Stimulated activated naive CD8-positive, alpha-beta T cell treated with anti-CD3 and anti-CD28 coated beads, Interleukin-15, Interleukin-2, amounts not matched to agents 100 ng/mL and 50 ng/mL, for 24 hours (primary cell): ENCODE results near the gene C4orf50.

Experiments
- H3K27ac Mint-ChIP-seq: one replicate; pipeline ENCODE4 v1.8.0; 2021; ENCODE audit warnings: mild to moderate bottlenecking, mixed read lengths
- H3K27me3 Mint-ChIP-seq: one replicate; pipeline ENCODE4 v1.8.0; 2021; ENCODE audit warnings: mixed read lengths
- H3K36me3 Mint-ChIP-seq: one replicate; pipeline ENCODE4 v1.8.0; 2021; ENCODE audit warnings: low read depth, mixed read lengths
- H3K4me1 Mint-ChIP-seq: one replicate; pipeline ENCODE4 v1.8.0; 2021; ENCODE audit warnings: low read depth, mixed read lengths
- H3K4me3 Mint-ChIP-seq: one replicate; pipeline ENCODE4 v1.8.0; 2021; ENCODE audit warnings: mild to moderate bottlenecking, mixed read lengths
- H3K9me3 Mint-ChIP-seq: one replicate; pipeline ENCODE4 v1.8.0; 2021; ENCODE audit warnings: mixed read lengths

Gene C4orf50

GRCh38 chr4:5889002-5889696 is 129.1 kb downstream of the C4orf50 start:
- Mint-ChIP-seq H3K27ac (no peak overlapping the region), H3K9me3 (no peaks in the 10 kb centered on the region), H3K4me1 (peaks cover 11% of the 10 kb centered on the region), H3K4me3 (peak overlapping the region; percentile 26), H3K36me3 (peaks cover 4% of the 10 kb centered on the region), H3K27me3 (peaks cover 71% of the 10 kb centered on the region)

GRCh38 chr4:5888222-5889001 is 129.8 kb downstream of the C4orf50 start:
- H3K9me3 Mint-ChIP-seq, result no peaks in the 10 kb centered on the region
- peaks cover 67% of the 10 kb centered on the region for H3K27me3 Mint-ChIP-seq
- H3K36me3 Mint-ChIP-seq, result peaks cover 2% of the 10 kb centered on the region
- peaks cover 10% of the 10 kb centered on the region for H3K4me1 Mint-ChIP-seq
- H3K4me3 Mint-ChIP-seq, result peak overlapping the region; percentile 26
- no peak overlapping the region for H3K27ac Mint-ChIP-seq

GRCh38 chr4:5887361-5888221 is 130.6 kb downstream of the C4orf50 start:
- Mint-ChIP-seq H3K27me3 (peaks cover 64% of the 10 kb centered on the region), H3K36me3 (no peaks in the 10 kb centered on the region), H3K9me3 (no peaks in the 10 kb centered on the region), H3K4me3 (no peak overlapping the region), H3K27ac (no peak overlapping the region), H3K4me1 (peaks cover 8% of the 10 kb centered on the region)

- peaks cover 8% of the 10 kb centered on the region for H3K4me1 Mint-ChIP-seq
- no peak overlapping the region for H3K27ac Mint-ChIP-seq
- no peaks in the 10 kb centered on the region for H3K9me3 Mint-ChIP-seq
- H3K36me3 Mint-ChIP-seq, result no peaks in the 10 kb centered on the region
- no peak overlapping the region for H3K4me3 Mint-ChIP-seq
- H3K27me3 Mint-ChIP-seq, result peaks cover 63% of the 10 kb centered on the region
Measured at GRCh38 chr4:5887011-5887360, 131.2 kb downstream of the C4orf50 start.

- H3K27me3 Mint-ChIP-seq, result peaks cover 59% of the 10 kb centered on the region
- no peaks in the 10 kb centered on the region for H3K36me3 Mint-ChIP-seq
- no peak overlapping the region for H3K4me3 Mint-ChIP-seq
- peaks cover 8% of the 10 kb centered on the region for H3K4me1 Mint-ChIP-seq
- H3K27ac Mint-ChIP-seq, result no peak overlapping the region
- H3K9me3 Mint-ChIP-seq, result no peaks in the 10 kb centered on the region
Measured at GRCh38 chr4:5885733-5886132, 132.5 kb downstream of the C4orf50 start.

DNA sequence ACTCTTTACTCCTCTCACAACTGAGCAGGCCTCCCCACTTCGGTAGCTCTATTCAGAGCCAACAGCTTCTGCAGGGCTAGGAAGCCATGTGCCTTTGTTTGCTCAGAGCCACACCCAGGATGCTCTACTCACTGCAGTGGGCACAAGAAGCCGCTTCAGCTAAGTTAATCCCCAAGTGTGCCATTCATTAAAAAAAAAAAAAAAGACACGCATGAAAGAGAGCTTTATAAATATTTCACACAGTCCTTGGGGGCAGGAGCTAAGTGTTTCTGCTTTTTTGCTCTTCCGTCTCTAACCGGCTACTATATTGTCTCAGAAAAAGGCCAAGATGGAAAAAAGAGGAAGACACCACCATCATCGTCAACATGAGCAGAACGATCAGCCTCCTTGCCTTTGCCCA is 133.4 kb downstream of the C4orf50 start:
- H3K36me3 Mint-ChIP-seq, result no peaks in the 10 kb centered on the region
- H3K4me1 Mint-ChIP-seq, result peaks cover 8% of the 10 kb centered on the region
- H3K4me3 Mint-ChIP-seq, result no peak overlapping the region
- no peaks in the 10 kb centered on the region for H3K9me3 Mint-ChIP-seq
- no peak overlapping the region for H3K27ac Mint-ChIP-seq
- peaks cover 52% of the 10 kb centered on the region for H3K27me3 Mint-ChIP-seq

GRCh38 chr4:5883916-5884315 is 134.3 kb downstream of the C4orf50 start:
- H3K27ac Mint-ChIP-seq, result no peak overlapping the region
- H3K9me3 Mint-ChIP-seq, result no peaks in the 10 kb centered on the region
- no peaks in the 10 kb centered on the region for H3K36me3 Mint-ChIP-seq
- peaks cover 47% of the 10 kb centered on the region for H3K27me3 Mint-ChIP-seq
- H3K4me1 Mint-ChIP-seq, result peaks cover 6% of the 10 kb centered on the region
- H3K4me3 Mint-ChIP-seq, result no peak overlapping the region

DNA sequence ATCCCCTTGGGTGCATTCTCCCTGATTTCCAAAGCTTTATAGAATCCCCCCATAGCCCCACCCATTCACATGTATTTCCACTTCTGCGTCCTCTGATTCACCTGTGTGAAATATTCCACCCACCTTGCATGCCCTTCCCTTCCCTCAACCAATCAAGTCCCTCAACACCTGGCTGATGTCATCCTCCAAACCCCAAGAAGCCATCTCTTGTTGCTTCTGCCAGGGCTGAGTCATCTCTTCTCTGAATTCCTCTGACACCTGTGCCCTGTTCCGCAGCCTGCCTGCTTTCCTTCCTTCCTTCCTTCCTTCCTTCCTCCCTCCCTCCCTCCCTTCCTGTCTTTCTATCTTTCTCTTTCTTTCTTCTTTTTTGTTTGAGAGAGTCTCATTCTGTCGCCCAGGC is 135.3 kb downstream of the C4orf50 start:
- Mint-ChIP-seq H3K36me3 (no peaks in the 10 kb centered on the region), H3K4me1 (peaks cover 4% of the 10 kb centered on the region), H3K27ac (no peak overlapping the region), H3K4me3 (no peak overlapping the region), H3K27me3 (peaks cover 46% of the 10 kb centered on the region), H3K9me3 (no peaks in the 10 kb centered on the region)

DNA sequence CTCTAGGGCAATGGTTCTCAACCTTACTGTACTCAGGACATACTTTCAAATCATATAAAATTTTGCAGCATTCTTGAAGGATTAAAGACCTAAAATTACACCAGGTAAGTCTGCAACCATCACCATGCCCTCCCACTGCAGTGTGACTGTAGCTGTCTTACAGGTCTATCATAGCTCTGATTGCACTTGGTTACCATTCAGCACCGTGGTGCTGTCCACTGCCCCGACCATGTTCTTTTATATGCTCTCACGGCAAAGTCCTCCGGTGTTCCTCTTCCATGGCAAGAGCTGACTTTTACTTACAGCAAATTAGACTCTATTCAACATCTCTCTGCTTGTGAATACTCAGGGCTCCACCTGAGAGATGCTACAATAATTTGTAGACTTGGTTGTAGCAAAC is 136.9 kb downstream of the C4orf50 start:
- no peak overlapping the region for H3K4me3 Mint-ChIP-seq
- H3K4me1 Mint-ChIP-seq, result peaks cover 4% of the 10 kb centered on the region
- no peaks in the 10 kb centered on the region for H3K9me3 Mint-ChIP-seq
- H3K36me3 Mint-ChIP-seq, result no peaks in the 10 kb centered on the region
- peaks cover 38% of the 10 kb centered on the region for H3K27me3 Mint-ChIP-seq
- no peak overlapping the region for H3K27ac Mint-ChIP-seq

- H3K27ac Mint-ChIP-seq, result no peak overlapping the region
- no peaks in the 10 kb centered on the region for H3K36me3 Mint-ChIP-seq
- H3K4me1 Mint-ChIP-seq, result no peaks in the 10 kb centered on the region
- H3K27me3 Mint-ChIP-seq, result peaks cover 14% of the 10 kb centered on the region
- H3K4me3 Mint-ChIP-seq, result no peak overlapping the region
- no peaks in the 10 kb centered on the region for H3K9me3 Mint-ChIP-seq
Measured at GRCh38 chr4:5878359-5878758, 139.9 kb downstream of the C4orf50 start.

DNA sequence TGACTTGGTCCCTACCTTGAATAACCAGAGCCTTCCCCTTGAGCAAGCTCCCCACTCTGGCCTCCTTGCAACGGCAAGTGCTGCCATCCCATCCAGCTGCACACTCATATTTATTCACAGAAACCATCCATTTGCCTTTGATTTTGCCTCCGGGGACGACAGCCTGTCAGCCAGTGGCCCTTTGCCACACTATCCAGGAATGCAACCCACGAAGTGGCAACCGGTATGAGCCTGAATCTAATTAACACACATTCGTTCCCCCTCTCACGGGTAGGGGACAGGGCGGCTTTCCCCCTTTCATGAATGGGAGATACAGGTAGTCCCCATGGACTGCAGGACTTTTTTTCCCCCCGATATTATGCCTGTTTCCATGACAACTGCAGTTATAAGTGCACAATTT is 140.8 kb downstream of the C4orf50 start:
- Mint-ChIP-seq H3K36me3 (no peaks in the 10 kb centered on the region), H3K4me3 (no peak overlapping the region), H3K27me3 (peaks cover 14% of the 10 kb centered on the region), H3K27ac (no peak overlapping the region), H3K4me1 (no peaks in the 10 kb centered on the region), H3K9me3 (no peaks in the 10 kb centered on the region)

DNA sequence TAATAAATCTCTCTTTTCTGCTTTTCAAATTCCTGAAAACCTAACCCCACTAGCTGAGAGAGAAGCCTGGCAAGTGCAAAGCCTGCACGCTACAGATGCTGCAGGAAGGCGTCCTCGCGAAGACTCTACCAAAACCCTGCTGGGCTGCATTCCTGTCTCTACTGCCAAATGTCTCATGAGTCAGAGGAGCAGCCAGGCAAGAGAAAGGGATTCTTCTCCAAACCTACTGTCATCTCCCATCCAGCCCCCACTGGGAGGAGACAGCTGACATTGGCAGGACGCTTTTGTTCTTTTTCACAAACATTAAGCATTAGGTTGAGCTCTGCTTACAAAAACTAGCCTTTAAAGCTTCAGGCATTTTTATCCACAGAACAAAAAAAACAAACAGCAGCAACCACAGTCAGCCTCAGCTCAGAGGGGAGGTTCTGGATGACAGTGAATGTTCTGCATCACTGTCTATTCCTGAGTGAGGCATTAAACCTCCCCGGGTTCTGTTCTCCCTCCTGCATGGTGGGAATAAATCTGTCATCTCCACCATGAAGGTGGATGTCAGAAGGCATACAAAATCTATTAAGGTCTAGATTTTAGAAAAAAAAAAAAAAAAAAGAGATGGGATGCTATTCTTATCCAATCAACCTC is 143.3 kb downstream of the C4orf50 start:
- Mint-ChIP-seq H3K9me3 (no peaks in the 10 kb centered on the region), H3K4me1 (peaks cover 6% of the 10 kb centered on the region), H3K4me3 (no peak overlapping the region), H3K36me3 (no peaks in the 10 kb centered on the region), H3K27ac (no peak overlapping the region), H3K27me3 (peaks cover 6% of the 10 kb centered on the region)

DNA sequence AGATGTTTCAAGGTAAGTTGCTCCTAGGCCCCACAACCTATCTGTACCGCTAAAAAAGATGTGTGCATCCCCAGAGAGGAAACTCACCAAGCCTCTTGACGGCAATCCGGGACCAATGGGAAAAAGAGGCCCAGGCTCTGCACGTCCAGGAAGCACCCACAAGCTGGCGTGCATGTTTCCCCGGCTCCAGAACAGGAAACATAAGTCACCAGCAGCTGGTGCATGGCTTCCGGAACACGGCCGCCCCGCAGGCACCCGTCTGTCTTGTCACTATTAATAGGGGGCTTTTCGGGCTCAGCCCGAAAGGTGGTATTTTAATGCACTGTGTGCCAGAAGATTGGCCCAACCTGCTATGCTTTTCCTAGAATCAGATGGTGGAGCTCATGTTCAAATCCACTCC is 147.5 kb downstream of the C4orf50 start:
- peaks cover 8% of the 10 kb centered on the region for H3K27me3 Mint-ChIP-seq
- H3K36me3 Mint-ChIP-seq, result no peaks in the 10 kb centered on the region
- H3K4me1 Mint-ChIP-seq, result peaks cover 24% of the 10 kb centered on the region
- no peak overlapping the region for H3K27ac Mint-ChIP-seq
- no peaks in the 10 kb centered on the region for H3K9me3 Mint-ChIP-seq
- H3K4me3 Mint-ChIP-seq, result no peak overlapping the region

DNA sequence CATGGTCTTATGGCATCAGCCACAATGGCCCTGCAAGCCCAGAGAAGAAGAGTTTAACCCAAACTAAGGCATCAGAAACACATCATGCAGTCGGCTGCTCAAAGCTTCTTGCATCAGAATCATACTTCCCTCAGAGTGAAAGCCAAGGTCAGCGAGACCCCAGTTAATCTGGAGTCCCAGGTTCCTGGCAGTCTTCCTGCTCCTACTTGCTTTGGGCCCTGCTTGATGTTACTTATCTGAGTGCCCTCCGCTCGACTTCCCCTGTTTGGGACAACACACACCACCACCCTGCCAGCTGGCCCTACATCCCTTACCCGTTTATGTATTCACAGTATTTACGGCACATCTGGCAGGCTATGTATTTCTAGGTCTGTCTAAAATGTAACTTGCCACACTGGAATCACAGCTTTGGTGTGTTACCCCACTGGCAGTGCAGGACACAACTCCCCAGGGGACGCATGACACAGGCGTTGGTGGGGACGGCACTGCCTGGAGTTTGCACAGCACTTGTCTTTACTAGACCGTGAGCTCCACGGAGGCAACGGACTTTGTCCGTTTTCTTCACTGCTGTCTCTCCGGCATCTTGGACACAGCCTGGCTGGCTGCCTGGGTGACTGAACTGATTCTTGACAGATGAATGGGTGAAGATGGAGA is 148.1 kb downstream of the C4orf50 start:
- no peaks in the 10 kb centered on the region for H3K9me3 Mint-ChIP-seq
- H3K27ac Mint-ChIP-seq, result no peak overlapping the region
- no peak overlapping the region for H3K4me3 Mint-ChIP-seq
- no peaks in the 10 kb centered on the region for H3K36me3 Mint-ChIP-seq
- peaks cover 8% of the 10 kb centered on the region for H3K27me3 Mint-ChIP-seq
- H3K4me1 Mint-ChIP-seq, result peaks cover 26% of the 10 kb centered on the region
